ENCODE results near the gene RPUSD4. TPM values are rescaled to one million over a fixed set of nuclear protein-coding genes. Genes with fewer than 3 reads are reported as not detected.

Gene RPUSD4
- total and polyA plus RNA-seq, 2 experiments from 2014 or later, result 20.8 to 60.8 TPM

DNA sequence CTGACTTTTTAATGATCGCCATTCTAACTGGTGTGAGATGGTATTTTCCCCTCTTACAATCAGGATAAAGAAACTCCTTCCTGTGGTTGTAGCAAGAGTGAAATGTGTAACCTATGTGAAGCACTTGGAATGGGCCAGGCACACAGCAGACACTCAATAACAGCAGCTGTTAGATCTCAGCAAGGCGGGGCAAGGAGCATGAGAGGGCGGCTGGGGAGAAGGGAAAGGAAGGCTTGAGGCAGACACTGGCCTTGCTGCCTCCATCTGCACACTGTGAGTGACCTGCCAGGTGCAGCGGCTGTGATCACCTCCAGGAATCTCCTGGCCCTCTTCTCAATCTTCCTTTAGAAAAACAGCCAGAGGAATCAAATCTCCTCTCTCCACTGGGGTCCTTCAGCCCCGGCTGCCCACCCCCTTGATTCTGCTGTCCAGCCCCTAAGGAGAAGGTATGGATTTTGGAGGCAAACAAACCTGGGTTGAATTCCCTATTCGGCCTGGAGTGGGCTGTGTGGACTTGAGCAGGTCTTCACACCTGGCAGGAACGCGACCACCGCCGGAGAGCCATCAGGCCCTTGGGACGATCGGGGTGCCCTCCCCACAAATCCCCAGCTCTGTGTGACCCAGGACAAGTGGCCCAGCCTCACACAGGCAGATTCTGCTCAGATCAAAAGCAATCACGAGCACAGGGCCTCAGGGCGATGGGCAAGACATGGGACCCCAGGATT is 49.0 kb downstream of the RPUSD4 start (continued):
- TF ChIP-seq, protein P1, sequence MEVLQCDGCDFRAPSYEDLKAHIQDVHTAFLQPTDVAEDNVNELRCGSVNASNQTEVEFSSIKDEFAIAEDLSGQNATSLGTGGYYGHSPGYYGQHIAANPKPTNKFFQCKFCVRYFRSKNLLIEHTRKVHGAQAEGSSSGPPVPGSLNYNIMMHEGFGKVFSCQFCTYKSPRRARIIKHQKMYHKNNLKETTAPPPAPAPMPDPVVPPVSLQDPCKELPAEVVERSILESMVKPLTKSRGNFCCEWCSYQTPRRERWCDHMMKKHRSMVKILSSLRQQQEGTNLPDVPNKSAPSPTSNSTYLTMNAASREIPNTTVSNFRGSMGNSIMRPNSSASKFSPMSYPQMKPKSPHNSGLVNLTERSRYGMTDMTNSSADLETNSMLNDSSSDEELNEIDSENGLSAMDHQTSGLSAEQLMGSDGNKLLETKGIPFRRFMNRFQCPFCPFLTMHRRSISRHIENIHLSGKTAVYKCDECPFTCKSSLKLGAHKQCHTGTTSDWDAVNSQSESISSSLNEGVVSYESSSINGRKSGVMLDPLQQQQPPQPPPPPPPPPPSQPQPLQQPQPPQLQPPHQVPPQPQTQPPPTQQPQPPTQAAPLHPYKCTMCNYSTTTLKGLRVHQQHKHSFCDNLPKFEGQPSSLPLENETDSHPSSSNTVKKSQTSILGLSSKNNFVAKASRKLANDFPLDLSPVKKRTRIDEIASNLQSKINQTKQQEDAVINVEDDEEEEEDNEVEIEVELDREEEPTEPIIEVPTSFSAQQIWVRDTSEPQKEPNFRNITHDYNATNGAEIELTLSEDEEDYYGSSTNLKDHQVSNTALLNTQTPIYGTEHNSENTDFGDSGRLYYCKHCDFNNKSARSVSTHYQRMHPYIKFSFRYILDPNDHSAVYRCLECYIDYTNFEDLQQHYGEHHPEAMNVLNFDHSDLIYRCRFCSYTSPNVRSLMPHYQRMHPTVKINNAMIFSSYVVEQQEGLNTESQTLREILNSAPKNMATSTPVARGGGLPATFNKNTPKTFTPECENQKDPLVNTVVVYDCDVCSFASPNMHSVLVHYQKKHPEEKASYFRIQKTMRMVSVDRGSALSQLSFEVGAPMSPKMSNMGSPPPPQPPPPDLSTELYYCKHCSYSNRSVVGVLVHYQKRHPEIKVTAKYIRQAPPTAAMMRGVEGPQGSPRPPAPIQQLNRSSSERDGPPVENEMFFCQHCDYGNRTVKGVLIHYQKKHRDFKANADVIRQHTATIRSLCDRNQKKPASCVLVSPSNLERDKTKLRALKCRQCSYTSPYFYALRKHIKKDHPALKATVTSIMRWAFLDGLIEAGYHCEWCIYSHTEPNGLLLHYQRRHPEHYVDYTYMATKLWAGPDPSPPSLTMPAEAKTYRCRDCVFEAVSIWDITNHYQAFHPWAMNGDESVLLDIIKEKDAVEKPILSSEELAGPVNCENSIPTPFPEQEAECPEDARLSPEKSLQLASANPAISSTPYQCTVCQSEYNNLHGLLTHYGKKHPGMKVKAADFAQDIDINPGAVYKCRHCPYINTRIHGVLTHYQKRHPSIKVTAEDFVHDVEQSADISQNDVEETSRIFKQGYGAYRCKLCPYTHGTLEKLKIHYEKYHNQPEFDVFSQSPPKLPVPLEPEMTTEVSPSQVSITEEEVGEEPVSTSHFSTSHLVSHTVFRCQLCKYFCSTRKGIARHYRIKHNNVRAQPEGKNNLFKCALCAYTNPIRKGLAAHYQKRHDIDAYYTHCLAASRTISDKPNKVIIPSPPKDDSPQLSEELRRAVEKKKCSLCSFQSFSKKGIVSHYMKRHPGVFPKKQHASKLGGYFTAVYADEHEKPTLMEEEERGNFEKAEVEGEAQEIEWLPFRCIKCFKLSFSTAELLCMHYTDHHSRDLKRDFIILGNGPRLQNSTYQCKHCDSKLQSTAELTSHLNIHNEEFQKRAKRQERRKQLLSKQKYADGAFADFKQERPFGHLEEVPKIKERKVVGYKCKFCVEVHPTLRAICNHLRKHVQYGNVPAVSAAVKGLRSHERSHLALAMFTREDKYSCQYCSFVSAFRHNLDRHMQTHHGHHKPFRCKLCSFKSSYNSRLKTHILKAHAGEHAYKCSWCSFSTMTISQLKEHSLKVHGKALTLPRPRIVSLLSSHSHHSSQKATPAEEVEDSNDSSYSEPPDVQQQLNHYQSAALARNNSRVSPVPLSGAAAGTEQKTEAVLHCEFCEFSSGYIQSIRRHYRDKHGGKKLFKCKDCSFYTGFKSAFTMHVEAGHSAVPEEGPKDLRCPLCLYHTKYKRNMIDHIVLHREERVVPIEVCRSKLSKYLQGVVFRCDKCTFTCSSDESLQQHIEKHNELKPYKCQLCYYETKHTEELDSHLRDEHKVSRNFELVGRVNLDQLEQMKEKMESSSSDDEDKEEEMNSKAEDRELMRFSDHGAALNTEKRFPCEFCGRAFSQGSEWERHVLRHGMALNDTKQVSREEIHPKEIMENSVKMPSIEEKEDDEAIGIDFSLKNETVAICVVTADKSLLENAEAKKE (CRISPR knock-in tag; IDR thresholded peaks at IDR 0.05), result no peak
- no peak for TF ChIP-seq EZH2 (IDR thresholded peaks at IDR 0.05; ENCODE audit: low read depth, unreplicated experiment)
- TF ChIP-seq, protein P2, sequence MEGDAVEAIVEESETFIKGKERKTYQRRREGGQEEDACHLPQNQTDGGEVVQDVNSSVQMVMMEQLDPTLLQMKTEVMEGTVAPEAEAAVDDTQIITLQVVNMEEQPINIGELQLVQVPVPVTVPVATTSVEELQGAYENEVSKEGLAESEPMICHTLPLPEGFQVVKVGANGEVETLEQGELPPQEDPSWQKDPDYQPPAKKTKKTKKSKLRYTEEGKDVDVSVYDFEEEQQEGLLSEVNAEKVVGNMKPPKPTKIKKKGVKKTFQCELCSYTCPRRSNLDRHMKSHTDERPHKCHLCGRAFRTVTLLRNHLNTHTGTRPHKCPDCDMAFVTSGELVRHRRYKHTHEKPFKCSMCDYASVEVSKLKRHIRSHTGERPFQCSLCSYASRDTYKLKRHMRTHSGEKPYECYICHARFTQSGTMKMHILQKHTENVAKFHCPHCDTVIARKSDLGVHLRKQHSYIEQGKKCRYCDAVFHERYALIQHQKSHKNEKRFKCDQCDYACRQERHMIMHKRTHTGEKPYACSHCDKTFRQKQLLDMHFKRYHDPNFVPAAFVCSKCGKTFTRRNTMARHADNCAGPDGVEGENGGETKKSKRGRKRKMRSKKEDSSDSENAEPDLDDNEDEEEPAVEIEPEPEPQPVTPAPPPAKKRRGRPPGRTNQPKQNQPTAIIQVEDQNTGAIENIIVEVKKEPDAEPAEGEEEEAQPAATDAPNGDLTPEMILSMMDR (conservative IDR thresholded peaks at IDR 0.05; ENCODE audit: low read depth in 2 of 2), result no peak
- no peak for TF ChIP-seq CREB1 (CRISPR knock-in tag; IDR thresholded peaks at IDR 0.05; ENCODE audit: low read depth)
- no peak for TF ChIP-seq STAT1 (IDR thresholded peaks at IDR 0.05; ENCODE audit: unreplicated experiment)

DNA sequence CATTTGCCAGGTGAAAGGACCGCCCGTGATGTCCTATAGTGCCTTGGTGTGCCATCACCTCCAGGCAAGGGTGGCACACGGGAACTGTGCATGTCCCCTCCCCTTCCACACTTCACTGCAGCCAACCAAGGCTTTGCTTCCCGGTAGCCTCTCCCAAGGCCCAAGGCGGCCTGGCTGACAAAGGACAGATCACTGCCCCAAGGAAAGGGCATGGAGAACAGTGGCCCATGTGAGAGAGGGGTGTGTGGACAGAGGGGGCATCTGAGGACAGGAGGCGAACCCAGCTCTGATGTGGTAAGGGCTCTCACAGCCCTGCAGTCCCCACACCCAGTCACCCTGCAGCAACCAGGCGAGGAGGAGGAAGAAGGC is 50.4 kb downstream of the RPUSD4 start:
- Histone ChIP-seq H2AFZ (peak overlapping the region; percentile 98), H3K79me2 (replicated peaks; ENCODE audit: insufficient read depth) (no peaks in the 10 kb centered on the region), H3K9me2 (ENCODE audit: insufficient read depth) (no peaks in the 10 kb centered on the region), H3K4me3 (no peak overlapping the region), H4K20me1 (replicated peaks; ENCODE audit: insufficient read depth) (no peaks in the 10 kb centered on the region), H3K36me3 (ENCODE audit: insufficient read depth) (no peaks in the 10 kb centered on the region), H3K4me1 (ENCODE audit: insufficient read depth) (peaks cover 26% of the 10 kb centered on the region), H3K27ac (ENCODE audit: low read depth) (no peak overlapping the region), H3F3A (replicated peaks; ENCODE audit: low read depth) (0 out of 2 replicates have a peak, but pooled peaks cover 4% of the 10 kb centered on the region), H3K4me2 (peak overlapping the region; percentile 69; the same call in 1 of the 2 replicates), H3K27me3 (ENCODE audit: insufficient read depth) (no peaks in the 10 kb centered on the region)
- Mint-ChIP-seq H3K36me3 (ENCODE audit: low read depth) (no peaks in the 10 kb centered on the region), H3K27me3 (ENCODE audit: insufficient read depth, low read depth, poor library complexity) (peaks cover 13% of the 10 kb centered on the region), H3K4me3 (no peak overlapping the region), H3K4me1 (peaks cover 23% of the 10 kb centered on the region), H3K9me3 (no peaks in the 10 kb centered on the region), H3K27ac (peak overlapping the region; percentile 2; the same call in 1 of the 2 replicates)
- DNase-seq (ENCODE audit: low spot score) (no peak), ATAC-seq (no peak)
- TF ChIP-seq NANOG (IDR thresholded peaks at IDR 0.05; ENCODE audit: borderline replicate concordance), result no peak
- TF ChIP-seq, protein P3, sequence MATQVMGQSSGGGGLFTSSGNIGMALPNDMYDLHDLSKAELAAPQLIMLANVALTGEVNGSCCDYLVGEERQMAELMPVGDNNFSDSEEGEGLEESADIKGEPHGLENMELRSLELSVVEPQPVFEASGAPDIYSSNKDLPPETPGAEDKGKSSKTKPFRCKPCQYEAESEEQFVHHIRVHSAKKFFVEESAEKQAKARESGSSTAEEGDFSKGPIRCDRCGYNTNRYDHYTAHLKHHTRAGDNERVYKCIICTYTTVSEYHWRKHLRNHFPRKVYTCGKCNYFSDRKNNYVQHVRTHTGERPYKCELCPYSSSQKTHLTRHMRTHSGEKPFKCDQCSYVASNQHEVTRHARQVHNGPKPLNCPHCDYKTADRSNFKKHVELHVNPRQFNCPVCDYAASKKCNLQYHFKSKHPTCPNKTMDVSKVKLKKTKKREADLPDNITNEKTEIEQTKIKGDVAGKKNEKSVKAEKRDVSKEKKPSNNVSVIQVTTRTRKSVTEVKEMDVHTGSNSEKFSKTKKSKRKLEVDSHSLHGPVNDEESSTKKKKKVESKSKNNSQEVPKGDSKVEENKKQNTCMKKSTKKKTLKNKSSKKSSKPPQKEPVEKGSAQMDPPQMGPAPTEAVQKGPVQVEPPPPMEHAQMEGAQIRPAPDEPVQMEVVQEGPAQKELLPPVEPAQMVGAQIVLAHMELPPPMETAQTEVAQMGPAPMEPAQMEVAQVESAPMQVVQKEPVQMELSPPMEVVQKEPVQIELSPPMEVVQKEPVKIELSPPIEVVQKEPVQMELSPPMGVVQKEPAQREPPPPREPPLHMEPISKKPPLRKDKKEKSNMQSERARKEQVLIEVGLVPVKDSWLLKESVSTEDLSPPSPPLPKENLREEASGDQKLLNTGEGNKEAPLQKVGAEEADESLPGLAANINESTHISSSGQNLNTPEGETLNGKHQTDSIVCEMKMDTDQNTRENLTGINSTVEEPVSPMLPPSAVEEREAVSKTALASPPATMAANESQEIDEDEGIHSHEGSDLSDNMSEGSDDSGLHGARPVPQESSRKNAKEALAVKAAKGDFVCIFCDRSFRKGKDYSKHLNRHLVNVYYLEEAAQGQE (IDR thresholded peaks at IDR 0.05; ENCODE audit: unreplicated experiment), result no peak
- no peak for TF ChIP-seq POLR2AphosphoS5 (IDR thresholded peaks at IDR 0.05; ENCODE audit: low read depth)
- TF ChIP-seq, protein P4, sequence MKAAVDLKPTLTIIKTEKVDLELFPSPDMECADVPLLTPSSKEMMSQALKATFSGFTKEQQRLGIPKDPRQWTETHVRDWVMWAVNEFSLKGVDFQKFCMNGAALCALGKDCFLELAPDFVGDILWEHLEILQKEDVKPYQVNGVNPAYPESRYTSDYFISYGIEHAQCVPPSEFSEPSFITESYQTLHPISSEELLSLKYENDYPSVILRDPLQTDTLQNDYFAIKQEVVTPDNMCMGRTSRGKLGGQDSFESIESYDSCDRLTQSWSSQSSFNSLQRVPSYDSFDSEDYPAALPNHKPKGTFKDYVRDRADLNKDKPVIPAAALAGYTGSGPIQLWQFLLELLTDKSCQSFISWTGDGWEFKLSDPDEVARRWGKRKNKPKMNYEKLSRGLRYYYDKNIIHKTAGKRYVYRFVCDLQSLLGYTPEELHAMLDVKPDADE (IDR thresholded peaks at IDR 0.05), result no peak
- TF ChIP-seq, protein P2 (conservative IDR thresholded peaks at IDR 0.05; ENCODE audit: low read depth in 2 of 2), result no peak

All from GM23338 (cell line).